GM23338 (cell line): ENCODE data around the gene CD300A. TPM values are rescaled to one million over a fixed set of nuclear protein-coding genes. Genes with fewer than 3 reads are reported as not detected.

Experiments used
- ATAC-seq: fragments of 200-7000 bp; cut with Tn5 transposase; 3 replicates; pipeline ENCODE4 v1.9.1; 2020
- DNase-seq: peaks from one replicate; pipeline ENCODE4 v3.0.0-alpha.2; 2015; ENCODE audit warnings: low spot score
- H2AFZ ChIP-seq: fragments of 200-600 bp; sonication (generic); 2 replicates; pipeline ENCODE4 v1.8.0; 2016; ENCODE audit warnings: antibody characterized with exemption, mild to moderate bottlenecking, moderate library complexity
- H3F3A ChIP-seq: fragments of 200-600 bp; sonication (generic); replicated peaks from 2 replicates; pipeline ENCODE4 v1.8.0; 2017; ENCODE audit warnings: antibody characterized with exemption, mixed run types, low read depth
- H3K27ac ChIP-seq: fragments of 200-600 bp; sonication (generic); 2 replicates; pipeline ENCODE4 v1.6.1; 2016; ENCODE audit warnings: low read depth
- H3K27me3 ChIP-seq: fragments of 200-600 bp; sonication (generic); 2 replicates; pipeline ENCODE4 v1.8.0; 2016; ENCODE audit warnings: mild to moderate bottlenecking, mixed run types, moderate library complexity; ENCODE audit not compliant: insufficient read depth
- H3K36me3 ChIP-seq: fragments of 200-600 bp; sonication (generic); 2 replicates; pipeline ENCODE4 v1.8.0; 2016; ENCODE audit warnings: mild to moderate bottlenecking; ENCODE audit not compliant: insufficient read depth
- H3K4me1 ChIP-seq: fragments of 200-600 bp; sonication (generic); 2 replicates; pipeline ENCODE4 v1.8.0; 2016; ENCODE audit warnings: mild to moderate bottlenecking, moderate library complexity; ENCODE audit not compliant: insufficient read depth
- H3K4me2 ChIP-seq: fragments of 200-600 bp; sonication (generic); 2 replicates; pipeline ENCODE4 v1.7.1; 2017; ENCODE audit warnings: mixed run types
- H3K4me3 ChIP-seq: fragments of 200-600 bp; sonication (generic); 2 replicates; pipeline ENCODE4 v1.6.1; 2016; ENCODE audit warnings: mixed run types
- H3K79me2 ChIP-seq: fragments of 200-600 bp; sonication (generic); replicated peaks from 2 replicates; pipeline ENCODE4 v1.8.0; 2017; ENCODE audit warnings: mild to moderate bottlenecking; ENCODE audit not compliant: insufficient read depth
- H3K9me2 ChIP-seq: fragments of 200-600 bp; sonication (generic); 2 replicates; pipeline ENCODE4 v1.8.0; 2017; ENCODE audit not compliant: insufficient read depth
- H4K20me1 ChIP-seq: fragments of 200-600 bp; sonication (generic); replicated peaks from 2 replicates; pipeline ENCODE4 v1.8.0; 2017; ENCODE audit warnings: mild to moderate bottlenecking; ENCODE audit not compliant: insufficient read depth
- H3K27ac Mint-ChIP-seq: 2 replicates; pipeline ENCODE4 v1.8.0; 2020; ENCODE audit warnings: inconsistent platforms, mild to moderate bottlenecking, moderate library complexity, mixed read lengths
- H3K27me3 Mint-ChIP-seq: 3 replicates; pipeline ENCODE4 v1.8.0; 2022; ENCODE audit warnings: low read depth, mild to moderate bottlenecking, moderate library complexity, mixed read lengths, inconsistent platforms; ENCODE audit not compliant: insufficient read depth, poor library complexity
- H3K36me3 Mint-ChIP-seq: 3 replicates; pipeline ENCODE4 v1.8.0; 2021; ENCODE audit warnings: low read depth, mild to moderate bottlenecking, inconsistent platforms, moderate library complexity, mixed read lengths
- H3K4me1 Mint-ChIP-seq: 3 replicates; pipeline ENCODE4 v1.8.0; 2020; ENCODE audit warnings: mild to moderate bottlenecking, inconsistent platforms, mixed read lengths
- H3K4me3 Mint-ChIP-seq: 3 replicates; pipeline ENCODE4 v1.8.0; 2021; ENCODE audit warnings: moderate library complexity, mild to moderate bottlenecking, inconsistent platforms, mixed read lengths
- H3K9me3 Mint-ChIP-seq: 3 replicates; pipeline ENCODE4 v1.8.0; 2020; ENCODE audit warnings: moderate library complexity, mild to moderate bottlenecking, inconsistent platforms, mixed read lengths
- CREB1 ChIP-seq: fragments of 250-450 bp; sonication (Bioruptor Pico); IDR thresholded peaks from 2 replicates; pipeline ENCODE4 v1.5.0; 2020; ENCODE audit warnings: low read depth, mild to moderate bottlenecking, moderate library complexity
- EZH2 ChIP-seq: fragments of 200-600 bp; sonication (generic); IDR thresholded peaks from one replicate; pipeline ENCODE4 v1.8.0; 2017; ENCODE audit warnings: antibody characterized with exemption, mild to moderate bottlenecking, low read depth; ENCODE audit not compliant: unreplicated experiment
- EZH2phosphoT487 ChIP-seq: fragments of 200-600 bp; sonication (generic); IDR thresholded peaks from one replicate; pipeline ENCODE4 v1.8.1; 2018; ENCODE audit warnings: antibody characterized with exemption; ENCODE audit not compliant: unreplicated experiment
- JUNB ChIP-seq: IDR thresholded peaks from one replicate; pipeline ENCODE4 v1.6.1; 2016; ENCODE audit warnings: antibody characterized with exemption; ENCODE audit not compliant: unreplicated experiment
- NANOG ChIP-seq: IDR thresholded peaks from 2 replicates; pipeline ENCODE4 v1.6.1; 2016; ENCODE audit warnings: antibody characterized with exemption, borderline replicate concordance
- POLR2AphosphoS5 ChIP-seq: IDR thresholded peaks from 2 replicates; pipeline ENCODE4 v1.6.1; 2016; ENCODE audit warnings: antibody characterized with exemption, low read depth
- STAT1 ChIP-seq: IDR thresholded peaks from one replicate; pipeline ENCODE4 v1.6.1; 2016; ENCODE audit warnings: antibody characterized with exemption; ENCODE audit not compliant: unreplicated experiment
- ZNF114 ChIP-seq: fragments of 250-450 bp; sonication (Bioruptor Pico); IDR thresholded peaks from 2 replicates; pipeline ENCODE4 v1.5.0; 2020; ENCODE audit warnings: mild to moderate bottlenecking, moderate library complexity
- ZNF331 ChIP-seq: fragments of 250-450 bp; sonication (Bioruptor Pico); IDR thresholded peaks from 2 replicates; pipeline ENCODE4 v1.5.0; 2020; ENCODE audit warnings: low read depth, mild to moderate bottlenecking, moderate library complexity
- polyA plus RNA-seq: library from polyadenylated mRNA; unstranded; fragments of >200 nt; fragmentation: Nextera tagmentation; extraction: Ambion mirVana; gene quantifications from 2 replicates; pipeline ENCODE4 v1.2.1, GENCODE V29; 2016
- total RNA-seq: library from RNA; depleted of rRNA; stranded (reverse); fragments of >200 nt; shearing (Covaris generic); gene quantifications from 2 replicates; pipeline ENCODE4 v1.2.3, GENCODE V29; 2014
- TF ChIP-seq, protein P1 (sequence below): IDR thresholded peaks from 2 replicates; pipeline ENCODE4 v1.6.1; 2016; ENCODE audit warnings: antibody characterized with exemption
- TF ChIP-seq, protein P2 (sequence below), 2 experiments: fragments of 200-600 bp in 1 of 2; sonication (generic) in 1 of 2; conservative IDR thresholded peaks; 2 replicates each; pipeline versions ENCODE4 v1.5.1 to v1.6.1; 2016 to 2017; ENCODE audit warnings: antibody characterized with exemption in 2 of 2, low read depth in 2 of 2, mild to moderate bottlenecking in 2 of 2, moderate library complexity in 1 of 2
- TF ChIP-seq, protein P3 (sequence below): fragments of 250-450 bp; sonication (Bioruptor Pico); IDR thresholded peaks from 2 replicates; pipeline ENCODE4 v1.5.0; 2020; ENCODE audit warnings: mild to moderate bottlenecking, moderate library complexity
- TF ChIP-seq, protein P4 (sequence below): IDR thresholded peaks from one replicate; pipeline ENCODE4 v1.6.1; 2018; ENCODE audit warnings: antibody characterized with exemption; ENCODE audit not compliant: unreplicated experiment

The CD300A gene
- total and polyA plus RNA-seq, 2 experiments from 2014 or later = 0.37 to 0.45 TPM

DNA sequence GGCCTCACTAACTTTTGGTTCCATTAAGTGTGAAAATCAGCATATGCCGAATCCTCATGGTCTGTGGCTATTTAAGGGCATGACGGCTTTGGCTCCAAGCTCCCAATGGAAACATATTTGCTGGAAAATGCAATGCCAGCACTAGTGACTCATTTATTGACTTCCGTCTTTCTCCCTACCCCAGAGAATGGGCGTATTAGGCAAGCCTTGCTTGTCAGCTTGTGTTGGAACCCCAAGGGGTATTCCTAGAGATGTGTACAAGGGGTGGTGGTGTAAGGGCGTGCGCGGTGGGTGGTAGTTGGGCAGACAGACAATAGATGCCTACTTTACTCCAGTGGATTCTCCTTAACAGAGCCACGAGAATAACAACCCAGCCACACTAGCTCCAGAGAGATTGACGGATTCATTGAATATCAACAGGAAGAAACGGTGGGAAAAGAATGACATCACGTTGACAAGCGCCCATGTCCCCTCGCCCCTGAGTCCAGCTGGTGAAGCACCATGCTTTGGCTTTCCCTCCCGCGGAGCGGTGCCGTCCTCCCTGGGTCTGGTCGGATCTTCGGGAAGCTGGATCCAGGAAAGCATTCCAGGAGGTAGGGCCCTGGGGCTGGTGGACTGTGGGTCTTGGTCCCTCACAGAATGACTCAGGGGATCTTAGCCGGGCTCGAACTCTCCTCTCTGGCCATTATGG lies 54.5 kb downstream of the CD300A start:
- no peak overlapping the region for H3K4me2 ChIP-seq
- no peaks in the 10 kb centered on the region for H3K27me3 ChIP-seq
- H3K4me1 ChIP-seq = no peaks in the 10 kb centered on the region
- no peak overlapping the region for H3K27ac ChIP-seq
- ATAC-seq (no peak), DNase-seq (no peak)
- Mint-ChIP-seq H3K36me3 (no peaks in the 10 kb centered on the region), H3K4me1 (no peaks in the 10 kb centered on the region), H3K9me3 (peaks cover 49% of the 10 kb centered on the region), H3K27ac (no peak overlapping the region), H3K27me3 (peaks cover 4% of the 10 kb centered on the region), H3K4me3 (no peak overlapping the region)
- no peak overlapping the region for H3K4me3 ChIP-seq
- no peak overlapping the region for H2AFZ ChIP-seq
- TF ChIP-seq STAT1 (no peak), EZH2phosphoT487 (no peak), ZNF331 (no peak), POLR2AphosphoS5 (no peak), JUNB (no peak), ZNF114 (no peak), EZH2 (no peak), CREB1 (no peak), NANOG (no peak)
- TF ChIP-seq, protein P1, sequence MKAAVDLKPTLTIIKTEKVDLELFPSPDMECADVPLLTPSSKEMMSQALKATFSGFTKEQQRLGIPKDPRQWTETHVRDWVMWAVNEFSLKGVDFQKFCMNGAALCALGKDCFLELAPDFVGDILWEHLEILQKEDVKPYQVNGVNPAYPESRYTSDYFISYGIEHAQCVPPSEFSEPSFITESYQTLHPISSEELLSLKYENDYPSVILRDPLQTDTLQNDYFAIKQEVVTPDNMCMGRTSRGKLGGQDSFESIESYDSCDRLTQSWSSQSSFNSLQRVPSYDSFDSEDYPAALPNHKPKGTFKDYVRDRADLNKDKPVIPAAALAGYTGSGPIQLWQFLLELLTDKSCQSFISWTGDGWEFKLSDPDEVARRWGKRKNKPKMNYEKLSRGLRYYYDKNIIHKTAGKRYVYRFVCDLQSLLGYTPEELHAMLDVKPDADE = no peak
- TF ChIP-seq, protein P2, sequence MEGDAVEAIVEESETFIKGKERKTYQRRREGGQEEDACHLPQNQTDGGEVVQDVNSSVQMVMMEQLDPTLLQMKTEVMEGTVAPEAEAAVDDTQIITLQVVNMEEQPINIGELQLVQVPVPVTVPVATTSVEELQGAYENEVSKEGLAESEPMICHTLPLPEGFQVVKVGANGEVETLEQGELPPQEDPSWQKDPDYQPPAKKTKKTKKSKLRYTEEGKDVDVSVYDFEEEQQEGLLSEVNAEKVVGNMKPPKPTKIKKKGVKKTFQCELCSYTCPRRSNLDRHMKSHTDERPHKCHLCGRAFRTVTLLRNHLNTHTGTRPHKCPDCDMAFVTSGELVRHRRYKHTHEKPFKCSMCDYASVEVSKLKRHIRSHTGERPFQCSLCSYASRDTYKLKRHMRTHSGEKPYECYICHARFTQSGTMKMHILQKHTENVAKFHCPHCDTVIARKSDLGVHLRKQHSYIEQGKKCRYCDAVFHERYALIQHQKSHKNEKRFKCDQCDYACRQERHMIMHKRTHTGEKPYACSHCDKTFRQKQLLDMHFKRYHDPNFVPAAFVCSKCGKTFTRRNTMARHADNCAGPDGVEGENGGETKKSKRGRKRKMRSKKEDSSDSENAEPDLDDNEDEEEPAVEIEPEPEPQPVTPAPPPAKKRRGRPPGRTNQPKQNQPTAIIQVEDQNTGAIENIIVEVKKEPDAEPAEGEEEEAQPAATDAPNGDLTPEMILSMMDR (conservative IDR thresholded peaks at IDR 0.05; ENCODE audit: low read depth in 2 of 2) = no peak
- TF ChIP-seq, protein P3, sequence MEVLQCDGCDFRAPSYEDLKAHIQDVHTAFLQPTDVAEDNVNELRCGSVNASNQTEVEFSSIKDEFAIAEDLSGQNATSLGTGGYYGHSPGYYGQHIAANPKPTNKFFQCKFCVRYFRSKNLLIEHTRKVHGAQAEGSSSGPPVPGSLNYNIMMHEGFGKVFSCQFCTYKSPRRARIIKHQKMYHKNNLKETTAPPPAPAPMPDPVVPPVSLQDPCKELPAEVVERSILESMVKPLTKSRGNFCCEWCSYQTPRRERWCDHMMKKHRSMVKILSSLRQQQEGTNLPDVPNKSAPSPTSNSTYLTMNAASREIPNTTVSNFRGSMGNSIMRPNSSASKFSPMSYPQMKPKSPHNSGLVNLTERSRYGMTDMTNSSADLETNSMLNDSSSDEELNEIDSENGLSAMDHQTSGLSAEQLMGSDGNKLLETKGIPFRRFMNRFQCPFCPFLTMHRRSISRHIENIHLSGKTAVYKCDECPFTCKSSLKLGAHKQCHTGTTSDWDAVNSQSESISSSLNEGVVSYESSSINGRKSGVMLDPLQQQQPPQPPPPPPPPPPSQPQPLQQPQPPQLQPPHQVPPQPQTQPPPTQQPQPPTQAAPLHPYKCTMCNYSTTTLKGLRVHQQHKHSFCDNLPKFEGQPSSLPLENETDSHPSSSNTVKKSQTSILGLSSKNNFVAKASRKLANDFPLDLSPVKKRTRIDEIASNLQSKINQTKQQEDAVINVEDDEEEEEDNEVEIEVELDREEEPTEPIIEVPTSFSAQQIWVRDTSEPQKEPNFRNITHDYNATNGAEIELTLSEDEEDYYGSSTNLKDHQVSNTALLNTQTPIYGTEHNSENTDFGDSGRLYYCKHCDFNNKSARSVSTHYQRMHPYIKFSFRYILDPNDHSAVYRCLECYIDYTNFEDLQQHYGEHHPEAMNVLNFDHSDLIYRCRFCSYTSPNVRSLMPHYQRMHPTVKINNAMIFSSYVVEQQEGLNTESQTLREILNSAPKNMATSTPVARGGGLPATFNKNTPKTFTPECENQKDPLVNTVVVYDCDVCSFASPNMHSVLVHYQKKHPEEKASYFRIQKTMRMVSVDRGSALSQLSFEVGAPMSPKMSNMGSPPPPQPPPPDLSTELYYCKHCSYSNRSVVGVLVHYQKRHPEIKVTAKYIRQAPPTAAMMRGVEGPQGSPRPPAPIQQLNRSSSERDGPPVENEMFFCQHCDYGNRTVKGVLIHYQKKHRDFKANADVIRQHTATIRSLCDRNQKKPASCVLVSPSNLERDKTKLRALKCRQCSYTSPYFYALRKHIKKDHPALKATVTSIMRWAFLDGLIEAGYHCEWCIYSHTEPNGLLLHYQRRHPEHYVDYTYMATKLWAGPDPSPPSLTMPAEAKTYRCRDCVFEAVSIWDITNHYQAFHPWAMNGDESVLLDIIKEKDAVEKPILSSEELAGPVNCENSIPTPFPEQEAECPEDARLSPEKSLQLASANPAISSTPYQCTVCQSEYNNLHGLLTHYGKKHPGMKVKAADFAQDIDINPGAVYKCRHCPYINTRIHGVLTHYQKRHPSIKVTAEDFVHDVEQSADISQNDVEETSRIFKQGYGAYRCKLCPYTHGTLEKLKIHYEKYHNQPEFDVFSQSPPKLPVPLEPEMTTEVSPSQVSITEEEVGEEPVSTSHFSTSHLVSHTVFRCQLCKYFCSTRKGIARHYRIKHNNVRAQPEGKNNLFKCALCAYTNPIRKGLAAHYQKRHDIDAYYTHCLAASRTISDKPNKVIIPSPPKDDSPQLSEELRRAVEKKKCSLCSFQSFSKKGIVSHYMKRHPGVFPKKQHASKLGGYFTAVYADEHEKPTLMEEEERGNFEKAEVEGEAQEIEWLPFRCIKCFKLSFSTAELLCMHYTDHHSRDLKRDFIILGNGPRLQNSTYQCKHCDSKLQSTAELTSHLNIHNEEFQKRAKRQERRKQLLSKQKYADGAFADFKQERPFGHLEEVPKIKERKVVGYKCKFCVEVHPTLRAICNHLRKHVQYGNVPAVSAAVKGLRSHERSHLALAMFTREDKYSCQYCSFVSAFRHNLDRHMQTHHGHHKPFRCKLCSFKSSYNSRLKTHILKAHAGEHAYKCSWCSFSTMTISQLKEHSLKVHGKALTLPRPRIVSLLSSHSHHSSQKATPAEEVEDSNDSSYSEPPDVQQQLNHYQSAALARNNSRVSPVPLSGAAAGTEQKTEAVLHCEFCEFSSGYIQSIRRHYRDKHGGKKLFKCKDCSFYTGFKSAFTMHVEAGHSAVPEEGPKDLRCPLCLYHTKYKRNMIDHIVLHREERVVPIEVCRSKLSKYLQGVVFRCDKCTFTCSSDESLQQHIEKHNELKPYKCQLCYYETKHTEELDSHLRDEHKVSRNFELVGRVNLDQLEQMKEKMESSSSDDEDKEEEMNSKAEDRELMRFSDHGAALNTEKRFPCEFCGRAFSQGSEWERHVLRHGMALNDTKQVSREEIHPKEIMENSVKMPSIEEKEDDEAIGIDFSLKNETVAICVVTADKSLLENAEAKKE = no peak
- TF ChIP-seq, protein P4, sequence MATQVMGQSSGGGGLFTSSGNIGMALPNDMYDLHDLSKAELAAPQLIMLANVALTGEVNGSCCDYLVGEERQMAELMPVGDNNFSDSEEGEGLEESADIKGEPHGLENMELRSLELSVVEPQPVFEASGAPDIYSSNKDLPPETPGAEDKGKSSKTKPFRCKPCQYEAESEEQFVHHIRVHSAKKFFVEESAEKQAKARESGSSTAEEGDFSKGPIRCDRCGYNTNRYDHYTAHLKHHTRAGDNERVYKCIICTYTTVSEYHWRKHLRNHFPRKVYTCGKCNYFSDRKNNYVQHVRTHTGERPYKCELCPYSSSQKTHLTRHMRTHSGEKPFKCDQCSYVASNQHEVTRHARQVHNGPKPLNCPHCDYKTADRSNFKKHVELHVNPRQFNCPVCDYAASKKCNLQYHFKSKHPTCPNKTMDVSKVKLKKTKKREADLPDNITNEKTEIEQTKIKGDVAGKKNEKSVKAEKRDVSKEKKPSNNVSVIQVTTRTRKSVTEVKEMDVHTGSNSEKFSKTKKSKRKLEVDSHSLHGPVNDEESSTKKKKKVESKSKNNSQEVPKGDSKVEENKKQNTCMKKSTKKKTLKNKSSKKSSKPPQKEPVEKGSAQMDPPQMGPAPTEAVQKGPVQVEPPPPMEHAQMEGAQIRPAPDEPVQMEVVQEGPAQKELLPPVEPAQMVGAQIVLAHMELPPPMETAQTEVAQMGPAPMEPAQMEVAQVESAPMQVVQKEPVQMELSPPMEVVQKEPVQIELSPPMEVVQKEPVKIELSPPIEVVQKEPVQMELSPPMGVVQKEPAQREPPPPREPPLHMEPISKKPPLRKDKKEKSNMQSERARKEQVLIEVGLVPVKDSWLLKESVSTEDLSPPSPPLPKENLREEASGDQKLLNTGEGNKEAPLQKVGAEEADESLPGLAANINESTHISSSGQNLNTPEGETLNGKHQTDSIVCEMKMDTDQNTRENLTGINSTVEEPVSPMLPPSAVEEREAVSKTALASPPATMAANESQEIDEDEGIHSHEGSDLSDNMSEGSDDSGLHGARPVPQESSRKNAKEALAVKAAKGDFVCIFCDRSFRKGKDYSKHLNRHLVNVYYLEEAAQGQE = no peak
- H3F3A ChIP-seq = no peaks in the 10 kb centered on the region
- H4K20me1 ChIP-seq = no peaks in the 10 kb centered on the region
- H3K9me2 ChIP-seq = no peaks in the 10 kb centered on the region
- H3K79me2 ChIP-seq = no peaks in the 10 kb centered on the region
- H3K36me3 ChIP-seq = no peaks in the 10 kb centered on the region
